Measurements from ENCODE around the gene MROH9.

Gene MROH9

GRCh38 chr1:171082606-171083005 lies 147.3 kb downstream of the MROH9 start:
- no peak for DNase-seq (ENCODE audit: low spot score)

- no peak for DNase-seq (ENCODE audit: low spot score)
Measured at GRCh38 chr1:171083222-171083621, 147.9 kb downstream of the MROH9 start.

- no peak for DNase-seq (ENCODE audit: low spot score)
Measured at GRCh38 chr1:171084091-171084490, 148.8 kb downstream of the MROH9 start.

GRCh38 chr1:171084870-171085269 lies 149.5 kb downstream of the MROH9 start:
- DNase-seq (ENCODE audit: low spot score) = no peak

GRCh38 chr1:171087896-171088295 lies 152.6 kb downstream of the MROH9 start:
- DNase-seq (ENCODE audit: low spot score) = no peak

GRCh38 chr1:171090604-171091003 lies 155.3 kb downstream of the MROH9 start, which contains the start of gene FMO3:
Gene FMO3, plus strand, starts transcription at chr1:171090905. Its CDS starts 1,754 bp downstream, at chr1:171092659.
- no peak for DNase-seq (ENCODE audit: low spot score)

- no peak for DNase-seq (ENCODE audit: low spot score)
Measured at GRCh38 chr1:171103862-171104261, 168.5 kb downstream of the MROH9 start.

- no peak for DNase-seq (ENCODE audit: low spot score)
Measured at GRCh38 chr1:171107262-171107940, 172.1 kb downstream of the MROH9 start.

- no peak for DNase-seq (ENCODE audit: low spot score)
Measured at GRCh38 chr1:171107969-171108368, 172.6 kb downstream of the MROH9 start.

- no peak for DNase-seq (ENCODE audit: low spot score)
Measured at GRCh38 chr1:171109966-171110365, 174.6 kb downstream of the MROH9 start.

- DNase-seq (ENCODE audit: low spot score) = no peak
Measured at GRCh38 chr1:171110621-171111326, 175.4 kb downstream of the MROH9 start.

- no peak for DNase-seq (ENCODE audit: low spot score)
Measured at GRCh38 chr1:171112119-171112518, 176.8 kb downstream of the MROH9 start.

GRCh38 chr1:171113382-171113781 lies 178.0 kb downstream of the MROH9 start:
- DNase-seq (ENCODE audit: low spot score) = no peak
